Gastrocnemius medialis (tissue), 4 donors: ENCODE measurements around the gene UBN1.

Source experiments
- POLR2A ChIP-seq, 2 donors: fragments of 450-650 bp; IDR thresholded peaks; one replicate each; pipeline ENCODE4 v1.6.1; 2017; ENCODE audit warnings: antibody characterized with exemption in 2 of 2, mild to moderate bottlenecking in 2 of 2, moderate library complexity in 2 of 2
- TF ChIP-seq, protein P1 (sequence below), 5 experiments: fragments of 450-650 bp in 3 of 5; fragments of 200-600 bp in 2 of 5; sonication (generic) in 2 of 5; IDR thresholded peaks in 4 of 5; conservative IDR thresholded peaks in 1 of 5; 1 replicate in 4 of 5; 2 replicates in 1 of 5; pipeline ENCODE4 v1.5.1; 2016 to 2019; ENCODE audit warnings: antibody characterized with exemption in 5 of 5, mild to moderate bottlenecking in 3 of 5, moderate library complexity in 3 of 5

DNA sequence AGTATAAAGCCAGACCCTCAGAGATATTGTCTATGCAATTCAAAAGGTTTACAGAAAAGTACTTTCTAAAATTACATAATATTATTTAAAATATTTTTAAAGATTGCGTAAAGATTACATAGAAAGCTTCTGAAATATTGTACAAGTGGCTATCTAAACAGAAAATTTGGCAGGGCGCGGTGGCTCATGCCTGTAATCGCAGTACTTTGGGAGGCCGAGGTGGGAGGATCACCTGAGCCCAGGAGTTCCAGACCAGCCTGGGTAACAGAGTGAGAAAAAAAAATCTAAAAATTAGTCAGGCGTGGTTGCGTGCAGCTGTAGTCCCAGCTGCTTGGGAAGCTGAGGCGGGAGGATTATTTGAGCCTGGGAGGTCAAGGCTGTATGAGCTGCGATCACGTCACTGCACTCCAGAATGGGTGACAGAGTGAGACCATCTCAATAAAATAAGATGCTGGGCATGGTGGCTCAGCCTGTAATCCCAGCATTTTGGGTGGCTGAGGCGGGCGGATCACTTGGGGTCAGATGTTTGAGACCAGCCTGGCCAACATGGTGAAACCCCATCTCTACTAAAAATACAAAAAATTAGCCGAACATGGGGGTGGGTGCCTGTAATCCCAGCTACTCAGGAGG is 18.1 kb downstream of the UBN1 start:
- TF ChIP-seq, protein P1, sequence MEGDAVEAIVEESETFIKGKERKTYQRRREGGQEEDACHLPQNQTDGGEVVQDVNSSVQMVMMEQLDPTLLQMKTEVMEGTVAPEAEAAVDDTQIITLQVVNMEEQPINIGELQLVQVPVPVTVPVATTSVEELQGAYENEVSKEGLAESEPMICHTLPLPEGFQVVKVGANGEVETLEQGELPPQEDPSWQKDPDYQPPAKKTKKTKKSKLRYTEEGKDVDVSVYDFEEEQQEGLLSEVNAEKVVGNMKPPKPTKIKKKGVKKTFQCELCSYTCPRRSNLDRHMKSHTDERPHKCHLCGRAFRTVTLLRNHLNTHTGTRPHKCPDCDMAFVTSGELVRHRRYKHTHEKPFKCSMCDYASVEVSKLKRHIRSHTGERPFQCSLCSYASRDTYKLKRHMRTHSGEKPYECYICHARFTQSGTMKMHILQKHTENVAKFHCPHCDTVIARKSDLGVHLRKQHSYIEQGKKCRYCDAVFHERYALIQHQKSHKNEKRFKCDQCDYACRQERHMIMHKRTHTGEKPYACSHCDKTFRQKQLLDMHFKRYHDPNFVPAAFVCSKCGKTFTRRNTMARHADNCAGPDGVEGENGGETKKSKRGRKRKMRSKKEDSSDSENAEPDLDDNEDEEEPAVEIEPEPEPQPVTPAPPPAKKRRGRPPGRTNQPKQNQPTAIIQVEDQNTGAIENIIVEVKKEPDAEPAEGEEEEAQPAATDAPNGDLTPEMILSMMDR (IDR thresholded peaks at IDR 0.05 in 4 of 5, conservative IDR thresholded peaks at IDR 0.05 in 1 of 5), result no peak
- no peak for TF ChIP-seq POLR2A (IDR thresholded peaks at IDR 0.05)
